WI38 (cell line): ENCODE results near the gene STK33.

Experiments used
- H3K4me3 ChIP-seq: 2 replicates; pipeline ENCODE4 v1.5.1; 2011; ENCODE audit warnings: low read depth, mild to moderate bottlenecking, control low read depth, low read length
- CTCF ChIP-seq: IDR thresholded peaks from 2 replicates; pipeline ENCODE4 v1.5.1; 2012; ENCODE audit warnings: low read depth, mild to moderate bottlenecking, control low read depth, low read length

Gene STK33

GRCh38 chr11:8374716-8375115 lies 219.3 kb downstream of the STK33 start:
- no peak for TF ChIP-seq CTCF
- H3K4me3 ChIP-seq: no peak overlapping the region

- H3K4me3 ChIP-seq: no peak overlapping the region
- no peak for TF ChIP-seq CTCF
Measured at GRCh38 chr11:8373519-8374432, 220.3 kb downstream of the STK33 start.

- TF ChIP-seq CTCF: no peak
- H3K4me3 ChIP-seq: no peak overlapping the region
Measured at GRCh38 chr11:8372641-8373381, 221.2 kb downstream of the STK33 start.

- no peak for TF ChIP-seq CTCF
- no peak overlapping the region for H3K4me3 ChIP-seq
Measured at GRCh38 chr11:8371516-8371884, 222.5 kb downstream of the STK33 start.

GRCh38 chr11:8370812-8371515 lies 223.1 kb downstream of the STK33 start:
- H3K4me3 ChIP-seq: no peak overlapping the region
- TF ChIP-seq CTCF: no peak

- H3K4me3 ChIP-seq: no peak overlapping the region
- no peak for TF ChIP-seq CTCF
Measured at GRCh38 chr11:8369592-8370205, 224.3 kb downstream of the STK33 start.
